K562 (cell line): Measurements from ENCODE around the gene CACNA1S. TPM values are rescaled to one million over a fixed set of nuclear protein-coding genes. Genes with fewer than 3 reads are reported as not detected.

Experiments
- ATAC-seq: fragments of 200-7000 bp; cut with Tn5 transposase; 3 replicates; pipeline ENCODE4 v1.9.1; 2020; ENCODE audit warnings: moderate library complexity
- BruUV-seq: library from RNA; stranded (reverse); fragments of 400-500 nt; replicated peaks from 2 replicates; lab custom pipeline; 2021; lab: Mats Ljungman, UMichigan
- CTCF ChIA-PET: fragments of 300-600 bp; formaldehyde crosslinking; extraction: SDS; loops from one replicate; lab custom pipeline; 2021; ENCODE audit warnings: low intra/inter-chr PET ratio; lab: Yijun Ruan, JAX
- POLR2A ChIA-PET: fragments of 300-600, 350-650 bp; sonication (Branson Sonifier 250); formaldehyde crosslinking; extraction: SDS; loops from one replicate; lab custom pipeline; 2021; ENCODE audit warnings: antibody characterized with exemption, inconsistent platforms; lab: Yijun Ruan, JAX
- DNase-seq, 4 experiments: peaks; one replicate each; pipeline versions ENCODE4 v3.0.0 to v3.0.0-alpha.2; 2011 to 2018; ENCODE audit warnings: low spot score in 3 of 4, mixed read lengths in 3 of 4; ENCODE audit errors: extremely low read depth in 1 of 4
- FAIRE-seq: peaks from 2 replicates; lab custom pipeline; 2011; peaks lifted over from hg19 to GRCh38; lab: Jason Lieb, UNC
- H2AFZ ChIP-seq: 2 replicates; pipeline ENCODE4 v1.6.0; 2011; ENCODE audit warnings: low read depth, low read length, control low read depth, inconsistent platforms
- H3K27ac ChIP-seq: fragments of 200-600 bp; 3 replicates; pipeline ENCODE4 v1.8.0; 2011; ENCODE audit warnings: low read depth, mild to moderate bottlenecking, control low read depth, inconsistent platforms, low read length, moderate library complexity, mixed read lengths; ENCODE audit errors: extremely low read depth
- H3K27me3 ChIP-seq, 2 experiments: fragments of 300-600 bp in 1 of 2; 2 replicates in 1 of 2; 3 replicates in 1 of 2; pipeline versions ENCODE4 v1.6.0 to v1.8.0; 2011; ENCODE audit warnings: inconsistent platforms in 2 of 2, low read length in 2 of 2, mild to moderate bottlenecking in 1 of 2, mixed read lengths in 1 of 2, moderate library complexity in 1 of 2; ENCODE audit not compliant: control insufficient read depth in 2 of 2, insufficient read depth in 2 of 2
- H3K36me3 ChIP-seq: fragments of 300-600 bp; 3 replicates; pipeline ENCODE4 v1.8.0; 2011; ENCODE audit warnings: mild to moderate bottlenecking, low read length, inconsistent platforms; ENCODE audit not compliant: control insufficient read depth, insufficient read depth
- H3K4me1 ChIP-seq, 2 experiments: fragments of 200-600 bp in 1 of 2; replicated peaks in 1 of 2; 2 replicates in 1 of 2; 3 replicates in 1 of 2; pipeline versions ENCODE4 v1.5.1 to v1.8.0; 2011; ENCODE audit warnings: inconsistent platforms in 2 of 2, low read length in 2 of 2, mild to moderate bottlenecking in 1 of 2, mixed read lengths in 1 of 2, moderate library complexity in 1 of 2; ENCODE audit not compliant: control insufficient read depth in 2 of 2, insufficient read depth in 2 of 2
- H3K4me2 ChIP-seq: 2 replicates; pipeline ENCODE4 v1.6.1; 2011; ENCODE audit warnings: low read length, control low read depth, inconsistent platforms, mixed read lengths; ENCODE audit not compliant: insufficient read depth
- H3K4me3 ChIP-seq: fragments of 200-600 bp; sonication (generic), shearing (Covaris generic); 2 replicates; pipeline ENCODE4 v1.5.1; 2016; ENCODE audit warnings: control low read depth, inconsistent platforms
- H3K79me2 ChIP-seq: fragments of 200-600 bp; 3 replicates; pipeline ENCODE4 v1.8.0; 2011; ENCODE audit warnings: low read length, inconsistent platforms; ENCODE audit not compliant: control insufficient read depth, insufficient read depth
- H3K9ac ChIP-seq, 2 experiments: 2 replicates each; pipeline versions ENCODE4 v1.6.0 to v1.6.1; 2011; ENCODE audit warnings: low read depth in 2 of 2, low read length in 2 of 2, control low read depth in 1 of 2, inconsistent platforms in 1 of 2, mild to moderate bottlenecking in 1 of 2, mixed read lengths in 1 of 2; ENCODE audit not compliant: insufficient read depth in 1 of 2
- H3K9me1 ChIP-seq: one replicate; pipeline ENCODE4 v1.6.0; 2011; ENCODE audit warnings: inconsistent platforms, mild to moderate bottlenecking, low read length, moderate library complexity; ENCODE audit not compliant: control insufficient read depth, insufficient read depth
- H3K9me3 ChIP-seq: replicated peaks from 2 replicates; pipeline ENCODE4 v1.5.1; 2011; ENCODE audit warnings: low read depth, low read length, inconsistent platforms; ENCODE audit not compliant: control insufficient read depth, insufficient read depth
- H4K20me1 ChIP-seq: replicated peaks from 2 replicates; pipeline ENCODE4 v1.6.1; 2011; ENCODE audit warnings: low read length, inconsistent platforms, mixed read lengths; ENCODE audit not compliant: control insufficient read depth, insufficient read depth
- BCL6 ChIP-seq: fragments of 250-450 bp; sonication (Bioruptor Pico); IDR thresholded peaks from 2 replicates; pipeline ENCODE4 v1.4.0; 2020
- HBP1 ChIP-seq: fragments of 450-650 bp; formaldehyde crosslinking; IDR thresholded peaks from 2 replicates; pipeline ENCODE4 v1.4.0; 2022; ENCODE audit warnings: missing genetic modification characterization
- KDM1A ChIP-seq, 2 experiments: fragments of 450-650 bp; IDR thresholded peaks; 2 replicates each; pipeline ENCODE4 v1.6.1; 2016; ENCODE audit warnings: mild to moderate bottlenecking in 2 of 2
- KDM4B ChIP-seq, 2 experiments: fragments of 450-650 bp in 1 of 2; sonication (generic) in 1 of 2; IDR thresholded peaks; 2 replicates each; pipeline ENCODE4 v1.6.1; 2016 to 2017; ENCODE audit warnings: borderline replicate concordance in 2 of 2, antibody characterized with exemption in 1 of 2, low read depth in 1 of 2, mild to moderate bottlenecking in 1 of 2
- LEF1 ChIP-seq: fragments of 450-650 bp; IDR thresholded peaks from 2 replicates; pipeline ENCODE4 v1.6.1; 2016; ENCODE audit warnings: mild to moderate bottlenecking
- NFIC ChIP-seq: fragments of 450-650 bp; IDR thresholded peaks from 2 replicates; pipeline ENCODE4 v1.6.1; 2017; ENCODE audit warnings: mild to moderate bottlenecking, inconsistent platforms
- NR4A1 ChIP-seq, 2 experiments: fragments of 250-450 bp in 1 of 2; fragments of 450-650 bp in 1 of 2; sonication (Bioruptor Pico) in 1 of 2; IDR thresholded peaks; 2 replicates each; pipeline versions ENCODE4 v1.4.0 to v1.6.1; 2016 to 2020; ENCODE audit warnings: mild to moderate bottlenecking in 2 of 2, missing compliant biosample characterization in 1 of 2, missing genetic modification characterization in 1 of 2, moderate library complexity in 1 of 2
- NRF1 ChIP-seq, 2 experiments: fragments of 450-650 bp; IDR thresholded peaks in 1 of 2; conservative IDR thresholded peaks in 1 of 2; 2 replicates each; pipeline ENCODE4 v1.6.1; 2014; ENCODE audit warnings: mild to moderate bottlenecking in 2 of 2
- POLR2H ChIP-seq: IDR thresholded peaks from 2 replicates; pipeline ENCODE4 v1.6.1; 2016; ENCODE audit warnings: missing genetic modification characterization, low read depth, mild to moderate bottlenecking, control low read depth, missing compliant biosample characterization, moderate library complexity
- SLC30A9 ChIP-seq: fragments of 250-450 bp; sonication (Bioruptor Pico); IDR thresholded peaks from 2 replicates; pipeline ENCODE4 v1.8.0; 2022; ENCODE audit warnings: mild to moderate bottlenecking, moderate library complexity
- TRIM28 ChIP-seq: fragments of 450-650 bp; IDR thresholded peaks from 2 replicates; pipeline ENCODE4 v1.6.1; 2017
- VEZF1 ChIP-seq: fragments of 200-800 bp; sonication (Bioruptor generic); IDR thresholded peaks from 2 replicates; pipeline ENCODE4 v1.6.1; 2017; ENCODE audit warnings: missing genetic modification characterization, missing compliant biosample characterization
- WGBS: fragments of 100-300 bp; shearing (Covaris generic); methylation state at CpG from one replicate; pipeline ENCODE4 v1.1.6; 2016; ENCODE audit warnings: low coverage, mixed read lengths; ENCODE audit not compliant: insufficient coverage; ENCODE audit errors: missing lambda C conversion rate; 5-methylcytosine and 5-hydroxymethylcytosine counted together
- in situ Hi-C: fragments of 300-500 bp; cut with MboI; formaldehyde crosslinking; loops from 4 replicates; pipeline ENCODE4 v1.15.0; 2018; ENCODE audit warnings: inconsistent platforms, mixed read lengths
- intact Hi-C: fragments of 100-400 bp; cut with micrococcal nuclease; formaldehyde crosslinking; loops from 2 replicates; pipeline ENCODE4 v1.14.2; 2022
- polyA plus RNA-seq, 8 experiments: library from polyadenylated mRNA; depleted of rRNA in 4 of 8; stranded (reverse) in 5 of 8; unstranded in 3 of 8; fragments of >200 nt; fragmentation: Nextera tagmentation in 2 of 8; fragmentation: Illumina TruSeq in 1 of 8; extraction: Ambion mirVana in 2 of 8; extraction: Trizol in 1 of 8; gene quantifications; 2 replicates each; pipeline versions ENCODE4 v1.2.1 to v1.2.3, GENCODE V29; 2011 to 2014; ENCODE audit warnings: inconsistent platforms in 1 of 8, missing spikeins in 1 of 8
- total RNA-seq, 7 experiments: library from RNA; depleted of rRNA in 6 of 7; stranded (reverse); fragments of >200 nt in 6 of 7; fragmentation: Illumina TruSeq in 2 of 7; extraction: Trizol in 2 of 7; gene quantifications; 2 replicates each; pipeline versions ENCODE4 v1.2.1 to v1.2.3, GENCODE V29; 2011 to 2021; ENCODE audit warnings: low replicate concordance in 1 of 7
- TF ChIP-seq, protein P1 (sequence below): fragments of 250-450 bp; sonication (Bioruptor Pico); IDR thresholded peaks from 2 replicates; pipeline ENCODE4 v1.5.0; 2022; ENCODE audit warnings: mild to moderate bottlenecking

Gene CACNA1S
- total and polyA plus RNA-seq, 9 of the 15 experiments (the other 6 are each of a cell fraction or from before 2014, with no cell fraction given): not detected

GRCh38 chr1:201034671-201035070, 77.6 kb downstream of the CACNA1S start:
- no TSS peak for BruUV-seq
- ATAC-seq: no peak

More at GRCh38 chr1:201034671-201035070, 77.6 kb downstream of the CACNA1S start:
- Histone ChIP-seq H3K9me3 (no peaks in the 10 kb centered on the region), H3K4me2 (no peak overlapping the region), H3K9ac (no peak overlapping the region), H3K36me3 (no peaks in the 10 kb centered on the region), H2AFZ (no peak overlapping the region), H3K79me2 (no peaks in the 10 kb centered on the region), H3K27ac (no peak overlapping the region), H4K20me1 (no peaks in the 10 kb centered on the region), H3K4me1 (0 out of 5 replicates have a peak, but pooled peaks cover 0 to 2% of the 10 kb centered on the region in 2 experiments), H3K4me3 (no peak overlapping the region), H3K9me1 (no peaks in the 10 kb centered on the region), H3K27me3 (peaks cover 9 to 33% of the 10 kb centered on the region in 2 experiments)
- in situ Hi-C loops (no loop called here), intact Hi-C loops (no loop called here)
- TF ChIP-seq NFIC: no peak
- TF ChIP-seq, protein P1, sequence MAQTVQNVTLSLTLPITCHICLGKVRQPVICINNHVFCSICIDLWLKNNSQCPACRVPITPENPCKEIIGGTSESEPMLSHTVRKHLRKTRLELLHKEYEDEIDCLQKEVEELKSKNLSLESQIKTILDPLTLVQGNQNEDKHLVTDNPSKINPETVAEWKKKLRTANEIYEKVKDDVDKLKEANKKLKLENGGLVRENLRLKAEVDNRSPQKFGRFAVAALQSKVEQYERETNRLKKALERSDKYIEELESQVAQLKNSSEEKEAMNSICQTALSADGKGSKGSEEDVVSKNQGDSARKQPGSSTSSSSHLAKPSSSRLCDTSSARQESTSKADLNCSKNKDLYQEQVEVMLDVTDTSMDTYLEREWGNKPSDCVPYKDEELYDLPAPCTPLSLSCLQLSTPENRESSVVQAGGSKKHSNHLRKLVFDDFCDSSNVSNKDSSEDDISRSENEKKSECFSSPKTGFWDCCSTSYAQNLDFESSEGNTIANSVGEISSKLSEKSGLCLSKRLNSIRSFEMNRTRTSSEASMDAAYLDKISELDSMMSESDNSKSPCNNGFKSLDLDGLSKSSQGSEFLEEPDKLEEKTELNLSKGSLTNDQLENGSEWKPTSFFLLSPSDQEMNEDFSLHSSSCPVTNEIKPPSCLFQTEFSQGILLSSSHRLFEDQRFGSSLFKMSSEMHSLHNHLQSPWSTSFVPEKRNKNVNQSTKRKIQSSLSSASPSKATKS (CRISPR knock-in tag): no peak
- no peak for TF ChIP-seq LEF1
- TF ChIP-seq POLR2H (tag): no peak
- TF ChIP-seq NRF1 (conservative IDR thresholded peaks at IDR 0.05 in 1 of 2, IDR thresholded peaks at IDR 0.05 in 1 of 2): no peak
- TF ChIP-seq NR4A1 (CRISPR knock-in tag; IDR thresholded peaks at IDR 0.05): no peak
- TF ChIP-seq NR4A1 (tag; IDR thresholded peaks at IDR 0.05): no peak
- no peak for TF ChIP-seq KDM1A (IDR thresholded peaks at IDR 0.05)
- no peak for TF ChIP-seq SLC30A9
- no peak for TF ChIP-seq TRIM28
- TF ChIP-seq KDM4B (IDR thresholded peaks at IDR 0.05; ENCODE audit: borderline replicate concordance in 2 of 2, low read depth in 1 of 2): no peak
- TF ChIP-seq VEZF1 (CRISPR knock-in tag): no peak
- TF ChIP-seq BCL6 (CRISPR knock-in tag): no peak
- no peak for TF ChIP-seq HBP1 (CRISPR knock-in tag)
- FAIRE-seq (no peak), DNase-seq (no peak)
- 1% methylated on average over 4 of the region's 4 CpGs for WGBS
- POLR2A ChIA-PET: interaction anchor here (0.7 to 3.9 kb wide), 4 partner anchors 10 to 43 kb away, joined by 3 to 12 read pairs (median 4); partner anchors contain the start of gene KIF21B
- CTCF ChIA-PET: no interaction called here
